Esophagus muscularis mucosa (tissue), 4 donors: ENCODE data around the gene ZNF423. TPM values are rescaled to one million over a fixed set of nuclear protein-coding genes. Genes with fewer than 3 reads are reported as not detected.

Source experiments
- DNase-seq: peaks from one replicate; pipeline ENCODE4 v3.0.0-alpha.2; 2017; ENCODE audit errors: extremely low spot score
- H3K27ac ChIP-seq, 4 donors: fragments of 200-600 bp; sonication (generic); replicated peaks in 1 of 4; 1 replicate in 3 of 4; 2 replicates in 1 of 4; pipeline ENCODE4 v1.5.1; 2016 to 2019; ENCODE audit warnings: mild to moderate bottlenecking in 1 of 4
- H3K27me3 ChIP-seq, 4 donors: fragments of 200-600 bp; sonication (generic); one replicate each; pipeline versions ENCODE4 v1.5.1 to v1.6.0; 2016 to 2019
- H3K36me3 ChIP-seq, 4 donors: fragments of 200-600 bp; sonication (generic); one replicate each; pipeline ENCODE4 v1.5.1; 2016 to 2019
- H3K4me1 ChIP-seq, 4 donors: fragments of 200-600 bp; sonication (generic); one replicate each; pipeline ENCODE4 v1.5.1; 2016 to 2019
- H3K4me3 ChIP-seq, 4 donors: fragments of 200-600 bp; sonication (generic); 1 replicate in 2 of 4; 2 replicates in 2 of 4; pipeline ENCODE4 v1.5.1; 2016 to 2019; ENCODE audit warnings: mild to moderate bottlenecking in 4 of 4, moderate library complexity in 1 of 4
- H3K9me3 ChIP-seq, 4 donors: fragments of 200-600 bp; sonication (generic); 1 replicate in 3 of 4; 2 replicates in 1 of 4; pipeline ENCODE4 v1.5.1; 2016 to 2019
- EP300 ChIP-seq: sonication (generic); formaldehyde crosslinking; IDR thresholded peaks from one replicate; pipeline ENCODE4 v1.6.1; 2017; ENCODE audit warnings: antibody characterized with exemption
- POLR2A ChIP-seq: fragments of 450-650 bp; IDR thresholded peaks from one replicate; pipeline ENCODE4 v1.6.1; 2017; ENCODE audit warnings: antibody characterized with exemption, moderate library complexity, mild to moderate bottlenecking, low read depth
- POLR2AphosphoS5 ChIP-seq, 2 donors: sonication (generic); formaldehyde crosslinking; IDR thresholded peaks; one replicate each; pipeline ENCODE4 v1.6.1; 2017; ENCODE audit warnings: antibody characterized with exemption in 2 of 2
- WGBS: methylation state at CpG from one replicate; pipeline ENCODE4 v1.1.5; 2018; 5-methylcytosine and 5-hydroxymethylcytosine counted together
- intact Hi-C: fragments of 100-400 bp; cut with DNase I; formaldehyde crosslinking; loops from one replicate; pipeline ENCODE4 v1.15.1; 2023
- total RNA-seq, 4 donors: library from RNA; depleted of rRNA; stranded (reverse); fragments of >200 nt; gene quantifications; one replicate each; pipeline versions ENCODE4 v1.1.0 to v1.2.1, GENCODE V29; 2016
- TF ChIP-seq, protein P1 (sequence below), 3 experiments: fragments of 200-600 bp in 2 of 3; fragments of 450-650 bp in 1 of 3; sonication (generic) in 2 of 3; IDR thresholded peaks; one replicate each; pipeline ENCODE4 v1.5.1; 2017 to 2019; ENCODE audit warnings: antibody characterized with exemption in 3 of 3, mild to moderate bottlenecking in 2 of 3, moderate library complexity in 1 of 3

ZNF423 gene
- total RNA-seq, 4 donors from 2014 or later: 8.7 to 22.5 (median 10.3) TPM

- intact Hi-C loops: no loop called here
- Histone ChIP-seq H3K27me3 (no peaks in the 10 kb centered on the region), H3K4me3 (no peak overlapping the region), H3K9me3 (no peaks in the 10 kb centered on the region), H3K4me1 (peaks cover 2 to 5% (median 3%) of the 10 kb centered on the region in 4 donors), H3K27ac (no peak overlapping the region), H3K36me3 (peaks cover 0 to 4% (median 0%) of the 10 kb centered on the region in 4 donors)
- WGBS: 82% methylated on average over 5 of the region's 5 CpGs
- no peak for DNase-seq
- no peak for TF ChIP-seq POLR2A
- TF ChIP-seq EP300: no peak
- no peak for TF ChIP-seq POLR2AphosphoS5 (IDR thresholded peaks at IDR 0.05)
- TF ChIP-seq, protein P1, sequence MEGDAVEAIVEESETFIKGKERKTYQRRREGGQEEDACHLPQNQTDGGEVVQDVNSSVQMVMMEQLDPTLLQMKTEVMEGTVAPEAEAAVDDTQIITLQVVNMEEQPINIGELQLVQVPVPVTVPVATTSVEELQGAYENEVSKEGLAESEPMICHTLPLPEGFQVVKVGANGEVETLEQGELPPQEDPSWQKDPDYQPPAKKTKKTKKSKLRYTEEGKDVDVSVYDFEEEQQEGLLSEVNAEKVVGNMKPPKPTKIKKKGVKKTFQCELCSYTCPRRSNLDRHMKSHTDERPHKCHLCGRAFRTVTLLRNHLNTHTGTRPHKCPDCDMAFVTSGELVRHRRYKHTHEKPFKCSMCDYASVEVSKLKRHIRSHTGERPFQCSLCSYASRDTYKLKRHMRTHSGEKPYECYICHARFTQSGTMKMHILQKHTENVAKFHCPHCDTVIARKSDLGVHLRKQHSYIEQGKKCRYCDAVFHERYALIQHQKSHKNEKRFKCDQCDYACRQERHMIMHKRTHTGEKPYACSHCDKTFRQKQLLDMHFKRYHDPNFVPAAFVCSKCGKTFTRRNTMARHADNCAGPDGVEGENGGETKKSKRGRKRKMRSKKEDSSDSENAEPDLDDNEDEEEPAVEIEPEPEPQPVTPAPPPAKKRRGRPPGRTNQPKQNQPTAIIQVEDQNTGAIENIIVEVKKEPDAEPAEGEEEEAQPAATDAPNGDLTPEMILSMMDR (IDR thresholded peaks at IDR 0.05): no peak
Measured at GRCh38 chr16:49693445-49693844, 162.5 kb downstream of the ZNF423 start.

DNA sequence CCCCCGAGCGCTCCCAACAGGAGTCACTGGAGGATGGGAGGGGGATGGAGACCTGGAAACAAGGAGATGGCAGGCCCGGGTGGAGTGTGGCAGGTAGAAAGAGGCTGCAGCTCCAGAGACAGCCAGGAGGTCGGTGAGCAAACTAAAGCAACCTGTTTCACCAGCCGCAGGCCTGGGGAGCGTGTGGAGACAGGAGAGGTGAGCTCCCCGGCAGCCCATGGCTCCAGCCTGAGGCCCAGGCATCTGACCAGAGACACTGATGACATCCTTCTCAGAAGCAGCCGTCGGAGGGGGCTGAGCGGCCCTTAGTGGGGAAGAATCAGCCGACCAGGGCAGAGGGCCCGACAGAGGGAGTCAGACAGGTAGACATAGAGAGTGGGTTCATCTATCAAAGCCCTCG, 165.1 kb downstream of the ZNF423 start:
- intact Hi-C loops: no loop called here
- Histone ChIP-seq H3K4me1 (no peaks in the 10 kb centered on the region), H3K27me3 (no peaks in the 10 kb centered on the region), H3K4me3 (no peak overlapping the region), H3K9me3 (no peaks in the 10 kb centered on the region), H3K27ac (no peak overlapping the region), H3K36me3 (peaks cover 0 to 5% (median 0%) of the 10 kb centered on the region in 4 donors)
- 88% methylated on average over 10 of the region's 13 CpGs for WGBS
- no peak for DNase-seq
- TF ChIP-seq, protein P1 (IDR thresholded peaks at IDR 0.05): no peak
- TF ChIP-seq EP300 (no peak), POLR2AphosphoS5 (IDR thresholded peaks at IDR 0.05) (no peak)

DNA sequence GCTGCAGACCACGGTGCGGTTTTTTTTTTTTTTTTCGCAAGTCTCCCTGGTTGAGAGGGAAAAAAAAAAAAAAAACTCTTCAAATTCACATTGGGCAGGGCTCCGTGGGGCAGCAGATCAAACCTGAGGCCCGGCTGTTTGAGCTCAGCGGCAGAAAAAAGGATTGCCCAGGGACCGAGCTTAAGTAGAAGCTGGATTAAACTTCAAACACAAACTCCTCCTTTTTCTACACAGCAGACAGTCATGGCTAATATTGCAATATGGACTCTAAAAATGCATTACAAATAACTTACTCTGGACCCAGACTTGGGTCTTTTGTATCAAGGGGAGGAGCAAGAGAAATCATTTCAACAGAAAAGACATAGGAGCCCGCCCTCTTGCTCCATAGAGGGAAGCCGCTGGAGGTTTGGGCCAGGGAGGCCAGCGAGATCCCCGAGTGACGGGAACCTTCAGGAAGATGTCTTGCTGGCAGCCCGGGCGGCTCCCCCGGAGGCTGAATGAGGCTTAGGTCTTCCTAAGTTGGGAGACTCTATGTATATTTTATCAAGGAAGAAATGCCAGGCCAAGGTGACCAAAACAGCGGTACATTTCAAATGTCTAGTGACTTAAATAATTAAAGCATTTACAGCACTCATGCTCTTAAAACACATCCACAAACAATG, 167.7 kb downstream of the ZNF423 start:
- DNase-seq: no peak
- intact Hi-C loops: no loop called here
- Histone ChIP-seq H3K9me3 (no peaks in the 10 kb centered on the region), H3K27me3 (no peaks in the 10 kb centered on the region), H3K27ac (no peak overlapping the region), H3K4me1 (no peaks in the 10 kb centered on the region), H3K36me3 (peaks cover 0 to 5% (median 0%) of the 10 kb centered on the region in 4 donors), H3K4me3 (no peak overlapping the region)
- WGBS: 89% methylated on average over 16 of the region's 16 CpGs
- TF ChIP-seq POLR2A (no peak), POLR2AphosphoS5 (IDR thresholded peaks at IDR 0.05) (no peak), EP300 (no peak)
- TF ChIP-seq, protein P1 (IDR thresholded peaks at IDR 0.05): no peak

- Histone ChIP-seq H3K4me1 (no peaks in the 10 kb centered on the region), H3K9me3 (no peaks in the 10 kb centered on the region), H3K27ac (no peak overlapping the region), H3K4me3 (no peak overlapping the region), H3K27me3 (no peaks in the 10 kb centered on the region), H3K36me3 (peaks cover 0 to 5% (median 0%) of the 10 kb centered on the region in 4 donors)
- TF ChIP-seq, protein P1 (IDR thresholded peaks at IDR 0.05): no peak
- TF ChIP-seq POLR2AphosphoS5 (IDR thresholded peaks at IDR 0.05) (no peak), POLR2A (no peak), EP300 (no peak)
- no peak for DNase-seq
- intact Hi-C loops: no loop called here
- WGBS: 69% methylated on average over 8 of the region's 8 CpGs
Measured at GRCh38 chr16:49687476-49688002, 168.4 kb downstream of the ZNF423 start.
